Liver (tissue), 9 donors: ENCODE data around the gene INTS1. TPM values are rescaled to one million over a fixed set of nuclear protein-coding genes. Genes with fewer than 3 reads are reported as not detected.

Source experiments
- DNase-seq: peaks from one replicate; pipeline ENCODE4 v3.0.0-alpha.2; 2017; ENCODE audit warnings: low spot score
- H3K27ac ChIP-seq, 2 donors: one replicate each; pipeline ENCODE4 v1.7.0; 2013; ENCODE audit warnings: inconsistent platforms in 2 of 2, low read length in 2 of 2, control low read depth in 1 of 2, low read depth in 1 of 2, mild to moderate bottlenecking in 1 of 2
- H3K27me3 ChIP-seq, 4 donors: one replicate each; pipeline versions ENCODE4 v1.6.1 to v1.7.0; 2013; ENCODE audit warnings: low read length in 3 of 4, inconsistent platforms in 1 of 4, mild to moderate bottlenecking in 1 of 4, moderate library complexity in 1 of 4; ENCODE audit not compliant: control insufficient read depth in 4 of 4, insufficient read depth in 4 of 4
- H3K36me3 ChIP-seq, 4 donors: one replicate each; pipeline versions ENCODE4 v1.6.1 to v1.7.0; 2013; ENCODE audit warnings: low read length in 3 of 4, mild to moderate bottlenecking in 3 of 4, low read depth in 1 of 4, moderate library complexity in 1 of 4; ENCODE audit not compliant: control insufficient read depth in 4 of 4, insufficient read depth in 3 of 4
- H3K4me1 ChIP-seq, 4 donors: one replicate each; pipeline versions ENCODE4 v1.6.1 to v1.7.0; 2013; ENCODE audit warnings: low read length in 3 of 4, mild to moderate bottlenecking in 3 of 4, moderate library complexity in 1 of 4; ENCODE audit not compliant: control insufficient read depth in 4 of 4, insufficient read depth in 4 of 4
- H3K4me3 ChIP-seq, 3 donors: one replicate each; pipeline versions ENCODE4 v1.6.1 to v1.7.0; 2013; ENCODE audit warnings: low read length in 3 of 3, control low read depth in 1 of 3, low read depth in 1 of 3, mild to moderate bottlenecking in 1 of 3
- H3K9ac ChIP-seq, 2 donors: one replicate each; pipeline ENCODE4 v1.7.0; 2013; ENCODE audit warnings: low read length in 2 of 2, mild to moderate bottlenecking in 2 of 2, moderate library complexity in 2 of 2, control low read depth in 1 of 2, low read depth in 1 of 2
- H3K9me3 ChIP-seq, 4 donors: one replicate each; pipeline versions ENCODE4 v1.6.1 to v1.7.0; 2013; ENCODE audit warnings: low read length in 3 of 4; ENCODE audit not compliant: control insufficient read depth in 4 of 4
- CTCF ChIP-seq: fragments of 150-350 bp; IDR thresholded peaks from 2 replicates; pipeline ENCODE4 v1.5.1; 2017; ENCODE audit warnings: improper control_type of control experiment, low read depth, low read length; ENCODE audit not compliant: missing input control
- EGR1 ChIP-seq, 2 donors: IDR thresholded peaks; 2 replicates each; pipeline ENCODE4 v1.6.1; 2016 to 2018; ENCODE audit warnings: antibody characterized with exemption in 2 of 2, low read depth in 2 of 2
- FOXA2 ChIP-seq: IDR thresholded peaks from 2 replicates; pipeline ENCODE4 v1.6.1; 2016; ENCODE audit warnings: antibody characterized with exemption
- GABPA ChIP-seq, 2 donors: IDR thresholded peaks in 1 of 2; conservative IDR thresholded peaks in 1 of 2; 2 replicates each; pipeline ENCODE4 v1.6.1; 2016; ENCODE audit warnings: antibody characterized with exemption in 2 of 2, mild to moderate bottlenecking in 1 of 2, moderate library complexity in 1 of 2
- HNF4A ChIP-seq, 2 donors: conservative IDR thresholded peaks; 2 replicates each; pipeline ENCODE4 v1.6.1; 2016; ENCODE audit warnings: antibody characterized with exemption in 2 of 2, mild to moderate bottlenecking in 2 of 2
- JUND ChIP-seq, 2 donors: IDR thresholded peaks; 2 replicates each; pipeline ENCODE4 v1.6.1; 2016; ENCODE audit warnings: antibody characterized with exemption in 2 of 2
- NR2F2 ChIP-seq: IDR thresholded peaks from 2 replicates; pipeline ENCODE4 v1.6.1; 2016; ENCODE audit warnings: antibody characterized with exemption
- RAD21 ChIP-seq, 2 donors: IDR thresholded peaks; 2 replicates each; pipeline ENCODE4 v1.6.1; 2016; ENCODE audit warnings: antibody characterized with exemption in 2 of 2, mild to moderate bottlenecking in 2 of 2
- RXRA ChIP-seq, 2 donors: IDR thresholded peaks; 2 replicates each; pipeline ENCODE4 v1.6.1; 2017 to 2018; ENCODE audit warnings: antibody characterized with exemption in 2 of 2, mild to moderate bottlenecking in 1 of 2
- SP1 ChIP-seq: IDR thresholded peaks from 2 replicates; pipeline ENCODE4 v1.6.1; 2018; ENCODE audit warnings: antibody characterized with exemption, mild to moderate bottlenecking
- TAF1 ChIP-seq: conservative IDR thresholded peaks from 2 replicates; pipeline ENCODE4 v1.6.1; 2016; ENCODE audit warnings: antibody characterized with exemption, mild to moderate bottlenecking
- YY1 ChIP-seq: IDR thresholded peaks from 2 replicates; pipeline ENCODE4 v1.6.1; 2016; ENCODE audit warnings: antibody characterized with exemption, mild to moderate bottlenecking
- WGBS: extraction: QIAGEN DNeasy Blood & Tissue Kit; methylation state at CpG from one replicate; pipeline ENCODE4 v1.1.7; 2013; 5-methylcytosine and 5-hydroxymethylcytosine counted together
- polyA plus RNA-seq, 2 donors: library from polyadenylated mRNA; stranded (reverse) in 1 of 2; unstranded in 1 of 2; fragments of 200-250 nt in 1 of 2; fragments of >200 nt in 1 of 2; fragmentation: Nextera tagmentation in 1 of 2; extraction: Ambion mirVana in 1 of 2; gene quantifications; one replicate each; pipeline versions ENCODE4 v1.2.1 to v1.2.3, GENCODE V29; 2013 to 2015
- total RNA-seq, 2 donors: library from RNA; depleted of rRNA; stranded (reverse); fragments of >200 nt; gene quantifications; one replicate each; pipeline ENCODE4 v1.2.3, GENCODE V29; 2014
- TF ChIP-seq, protein P1 (sequence below): IDR thresholded peaks from 2 replicates; pipeline ENCODE4 v1.6.1; 2016; ENCODE audit warnings: antibody characterized with exemption, mild to moderate bottlenecking
- TF ChIP-seq, protein P2 (sequence below): IDR thresholded peaks from 2 replicates; pipeline ENCODE4 v1.6.1; 2016; ENCODE audit warnings: antibody characterized with exemption
- donor health status: healthy.
- donor health status: healthy.
- donor health status: healthy.
- donor health status: healthy.
- donor health status: healthy.

Gene INTS1
- total and polyA plus RNA-seq, 4 donors, result 14.6 to 37.9 (median 30.7) TPM

- TF ChIP-seq, protein P1, sequence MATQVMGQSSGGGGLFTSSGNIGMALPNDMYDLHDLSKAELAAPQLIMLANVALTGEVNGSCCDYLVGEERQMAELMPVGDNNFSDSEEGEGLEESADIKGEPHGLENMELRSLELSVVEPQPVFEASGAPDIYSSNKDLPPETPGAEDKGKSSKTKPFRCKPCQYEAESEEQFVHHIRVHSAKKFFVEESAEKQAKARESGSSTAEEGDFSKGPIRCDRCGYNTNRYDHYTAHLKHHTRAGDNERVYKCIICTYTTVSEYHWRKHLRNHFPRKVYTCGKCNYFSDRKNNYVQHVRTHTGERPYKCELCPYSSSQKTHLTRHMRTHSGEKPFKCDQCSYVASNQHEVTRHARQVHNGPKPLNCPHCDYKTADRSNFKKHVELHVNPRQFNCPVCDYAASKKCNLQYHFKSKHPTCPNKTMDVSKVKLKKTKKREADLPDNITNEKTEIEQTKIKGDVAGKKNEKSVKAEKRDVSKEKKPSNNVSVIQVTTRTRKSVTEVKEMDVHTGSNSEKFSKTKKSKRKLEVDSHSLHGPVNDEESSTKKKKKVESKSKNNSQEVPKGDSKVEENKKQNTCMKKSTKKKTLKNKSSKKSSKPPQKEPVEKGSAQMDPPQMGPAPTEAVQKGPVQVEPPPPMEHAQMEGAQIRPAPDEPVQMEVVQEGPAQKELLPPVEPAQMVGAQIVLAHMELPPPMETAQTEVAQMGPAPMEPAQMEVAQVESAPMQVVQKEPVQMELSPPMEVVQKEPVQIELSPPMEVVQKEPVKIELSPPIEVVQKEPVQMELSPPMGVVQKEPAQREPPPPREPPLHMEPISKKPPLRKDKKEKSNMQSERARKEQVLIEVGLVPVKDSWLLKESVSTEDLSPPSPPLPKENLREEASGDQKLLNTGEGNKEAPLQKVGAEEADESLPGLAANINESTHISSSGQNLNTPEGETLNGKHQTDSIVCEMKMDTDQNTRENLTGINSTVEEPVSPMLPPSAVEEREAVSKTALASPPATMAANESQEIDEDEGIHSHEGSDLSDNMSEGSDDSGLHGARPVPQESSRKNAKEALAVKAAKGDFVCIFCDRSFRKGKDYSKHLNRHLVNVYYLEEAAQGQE, result no peak
These were observed 40.1 kb upstream of the INTS1 start (continued) for GRCh38 chr7:1544178-1544895.

DNA sequence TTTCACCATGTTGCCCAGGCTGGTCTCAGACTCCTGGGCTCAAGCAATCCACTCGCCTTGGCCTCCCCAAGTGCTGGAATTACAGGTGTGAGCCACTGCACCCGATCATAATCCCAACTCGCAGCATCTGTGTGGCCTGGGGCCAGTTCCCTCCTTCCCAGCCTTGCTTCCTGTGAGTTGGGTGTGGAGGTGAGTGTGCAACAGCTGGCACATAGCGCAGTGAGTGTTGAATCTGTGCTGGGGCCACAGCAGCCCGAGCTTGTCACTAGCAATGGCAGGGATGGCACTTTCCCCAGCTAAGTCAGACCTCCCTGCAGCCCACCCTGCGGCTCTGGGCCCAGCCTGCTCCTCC lies 39.6 kb upstream of the INTS1 start:
- no peaks in the 10 kb centered on the region for H3K9me3 ChIP-seq
- H3K36me3 ChIP-seq, result peaks cover 4 to 16% (median 12%) of the 10 kb centered on the region in 4 donors

DNA sequence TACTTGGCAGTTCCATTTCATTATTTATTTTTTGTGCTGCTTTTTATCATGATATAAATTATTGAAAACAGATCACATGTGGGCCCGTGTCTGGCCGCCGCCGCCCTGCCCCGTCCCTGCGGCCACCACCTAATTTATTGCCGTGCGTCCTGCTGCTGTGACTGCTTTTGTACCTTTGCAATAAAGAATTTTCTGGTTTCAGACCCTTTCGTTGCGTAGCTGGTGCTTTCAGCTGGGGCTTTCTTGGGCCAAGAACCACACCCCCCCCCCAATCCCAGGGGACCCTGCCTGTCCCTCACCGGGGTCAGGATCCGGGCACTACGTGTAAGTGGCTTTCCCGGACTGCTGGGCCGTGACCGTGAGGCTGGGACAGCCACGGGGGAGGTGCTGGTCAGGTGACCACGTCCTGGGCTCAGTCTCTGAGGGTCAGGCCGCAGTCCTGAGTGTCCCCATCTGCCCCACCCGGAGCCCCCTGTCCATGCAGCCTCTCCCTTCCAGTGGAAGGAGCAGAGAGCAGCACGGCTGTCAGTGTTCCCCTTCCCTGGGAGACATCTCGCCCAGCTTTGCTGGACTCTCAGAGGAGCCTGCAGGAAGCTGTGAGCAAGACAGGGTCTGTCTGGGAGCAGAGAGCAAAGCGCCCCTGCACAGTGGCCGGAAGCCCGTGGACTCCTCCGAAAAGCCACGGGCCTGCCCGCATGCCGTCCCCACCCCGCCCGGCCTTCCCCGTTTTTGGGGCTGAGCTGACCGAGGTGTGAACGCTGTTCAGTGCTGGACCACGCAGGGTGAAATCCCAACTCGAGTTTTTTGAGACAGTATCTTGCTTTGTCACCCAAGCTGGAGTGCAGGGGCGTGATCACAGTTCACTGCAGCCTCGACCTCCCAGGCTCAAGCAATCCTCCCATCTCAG lies 38.9 kb upstream of the INTS1 start:
- Histone ChIP-seq H3K36me3 (peaks cover 4 to 19% (median 12%) of the 10 kb centered on the region in 4 donors), H3K27me3 (no peaks in the 10 kb centered on the region), H3K27ac (no peak overlapping the region), H3K9ac (no peak overlapping the region), H3K9me3 (no peaks in the 10 kb centered on the region), H3K4me1 (no peaks in the 10 kb centered on the region), H3K4me3 (no peak overlapping the region)
- no peak for TF ChIP-seq CTCF
- TF ChIP-seq, protein P2, sequence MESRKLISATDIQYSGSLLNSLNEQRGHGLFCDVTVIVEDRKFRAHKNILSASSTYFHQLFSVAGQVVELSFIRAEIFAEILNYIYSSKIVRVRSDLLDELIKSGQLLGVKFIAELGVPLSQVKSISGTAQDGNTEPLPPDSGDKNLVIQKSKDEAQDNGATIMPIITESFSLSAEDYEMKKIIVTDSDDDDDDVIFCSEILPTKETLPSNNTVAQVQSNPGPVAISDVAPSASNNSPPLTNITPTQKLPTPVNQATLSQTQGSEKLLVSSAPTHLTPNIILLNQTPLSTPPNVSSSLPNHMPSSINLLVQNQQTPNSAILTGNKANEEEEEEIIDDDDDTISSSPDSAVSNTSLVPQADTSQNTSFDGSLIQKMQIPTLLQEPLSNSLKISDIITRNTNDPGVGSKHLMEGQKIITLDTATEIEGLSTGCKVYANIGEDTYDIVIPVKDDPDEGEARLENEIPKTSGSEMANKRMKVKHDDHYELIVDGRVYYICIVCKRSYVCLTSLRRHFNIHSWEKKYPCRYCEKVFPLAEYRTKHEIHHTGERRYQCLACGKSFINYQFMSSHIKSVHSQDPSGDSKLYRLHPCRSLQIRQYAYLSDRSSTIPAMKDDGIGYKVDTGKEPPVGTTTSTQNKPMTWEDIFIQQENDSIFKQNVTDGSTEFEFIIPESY, result no peak
- no peak for TF ChIP-seq RXRA (IDR thresholded peaks at IDR 0.05)
- no peak for TF ChIP-seq YY1
- TF ChIP-seq NR2F2, result no peak
- TF ChIP-seq RAD21 (IDR thresholded peaks at IDR 0.05), result no peak
- TF ChIP-seq GABPA (IDR thresholded peaks at IDR 0.05 in 1 of 2, conservative IDR thresholded peaks at IDR 0.05 in 1 of 2), result no peak
- TF ChIP-seq JUND (IDR thresholded peaks at IDR 0.05), result no peak
- no peak for TF ChIP-seq EGR1 (IDR thresholded peaks at IDR 0.05; ENCODE audit: low read depth in 2 of 2)
- TF ChIP-seq TAF1, result no peak
- TF ChIP-seq SP1, result no peak
- no peak for TF ChIP-seq HNF4A (conservative IDR thresholded peaks at IDR 0.05)
- 87% methylated on average over 38 of the region's 38 CpGs for WGBS
- DNase-seq, result no peak

More for the DNA sequence above, 39.6 kb upstream of the INTS1 start:
- no peak overlapping the region for H3K9ac ChIP-seq
- no peak overlapping the region for H3K4me3 ChIP-seq
- WGBS, result 88% methylated on average over 6 of the region's 6 CpGs
- TF ChIP-seq RAD21 (IDR thresholded peaks at IDR 0.05) (no peak), FOXA2 (no peak)
- no peak overlapping the region for H3K27ac ChIP-seq
- no peaks in the 10 kb centered on the region for H3K4me1 ChIP-seq
- no peak for DNase-seq
- no peaks in the 10 kb centered on the region for H3K27me3 ChIP-seq
